Right lobe of liver (tissue), 4 donors: ENCODE data around the gene COX15.

Source experiments
- POLR2A ChIP-seq: fragments of 450-650 bp; IDR thresholded peaks from one replicate; pipeline ENCODE4 v1.6.1; 2017; ENCODE audit warnings: antibody characterized with exemption, mild to moderate bottlenecking
- TF ChIP-seq, protein P1 (sequence below), 4 donors: fragments of 200-600 bp in 3 of 4; fragments of 450-650 bp in 1 of 4; IDR thresholded peaks; one replicate each; pipeline versions ENCODE4 v1.5.1 to v1.8.0; 2016 to 2022; ENCODE audit warnings: antibody characterized with exemption in 4 of 4, mild to moderate bottlenecking in 2 of 4
- donor health status: DM: no; HTN: no; CAD: no.
- donor health status: DM: no; HTN: no; CAD: no.
- donor health status: DM: no; HTN: yes; CAD: no.

DNA sequence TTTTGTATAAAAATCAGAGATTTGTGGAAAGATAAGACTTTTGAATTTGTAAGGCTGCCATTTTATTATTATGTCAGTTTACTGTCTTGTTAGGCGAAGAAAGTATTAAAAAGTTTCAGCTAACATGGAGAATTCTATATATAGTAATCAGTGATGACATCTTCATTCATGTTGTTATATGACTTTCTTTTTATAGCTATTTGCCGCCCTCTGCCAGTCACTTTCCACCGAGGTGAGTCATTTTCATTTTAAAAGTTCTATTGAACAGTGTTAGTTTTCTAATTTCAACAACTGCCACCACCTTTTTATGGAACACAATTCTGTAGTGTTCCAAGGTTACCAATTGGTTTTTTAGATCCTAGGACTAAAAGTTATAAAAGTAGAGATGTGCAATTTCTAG lies 11.9 kb upstream of the COX15 start:
- TF ChIP-seq, protein P1, sequence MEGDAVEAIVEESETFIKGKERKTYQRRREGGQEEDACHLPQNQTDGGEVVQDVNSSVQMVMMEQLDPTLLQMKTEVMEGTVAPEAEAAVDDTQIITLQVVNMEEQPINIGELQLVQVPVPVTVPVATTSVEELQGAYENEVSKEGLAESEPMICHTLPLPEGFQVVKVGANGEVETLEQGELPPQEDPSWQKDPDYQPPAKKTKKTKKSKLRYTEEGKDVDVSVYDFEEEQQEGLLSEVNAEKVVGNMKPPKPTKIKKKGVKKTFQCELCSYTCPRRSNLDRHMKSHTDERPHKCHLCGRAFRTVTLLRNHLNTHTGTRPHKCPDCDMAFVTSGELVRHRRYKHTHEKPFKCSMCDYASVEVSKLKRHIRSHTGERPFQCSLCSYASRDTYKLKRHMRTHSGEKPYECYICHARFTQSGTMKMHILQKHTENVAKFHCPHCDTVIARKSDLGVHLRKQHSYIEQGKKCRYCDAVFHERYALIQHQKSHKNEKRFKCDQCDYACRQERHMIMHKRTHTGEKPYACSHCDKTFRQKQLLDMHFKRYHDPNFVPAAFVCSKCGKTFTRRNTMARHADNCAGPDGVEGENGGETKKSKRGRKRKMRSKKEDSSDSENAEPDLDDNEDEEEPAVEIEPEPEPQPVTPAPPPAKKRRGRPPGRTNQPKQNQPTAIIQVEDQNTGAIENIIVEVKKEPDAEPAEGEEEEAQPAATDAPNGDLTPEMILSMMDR (IDR thresholded peaks at IDR 0.05), result no peak
- no peak for TF ChIP-seq POLR2A
